ENCODE data around the gene TM4SF5. TPM values are rescaled to one million over a fixed set of nuclear protein-coding genes. Genes with fewer than 3 reads are reported as not detected.

Gene TM4SF5
- total RNA-seq, 4 donors from 2014 or later, result not detected

- TF ChIP-seq CTCF (IDR thresholded peaks at IDR 0.05; ENCODE audit: low read depth), result no peak
Measured at GRCh38 chr17:4815043-4815675, 43.5 kb downstream of the TM4SF5 start.

- TF ChIP-seq CTCF (IDR thresholded peaks at IDR 0.05; ENCODE audit: low read depth), result no peak
Measured at GRCh38 chr17:4816826-4817225, 45.1 kb downstream of the TM4SF5 start.

GRCh38 chr17:4818276-4818675, 46.6 kb downstream of the TM4SF5 start:
- no peak for TF ChIP-seq CTCF (IDR thresholded peaks at IDR 0.05; ENCODE audit: low read depth)

- TF ChIP-seq CTCF (IDR thresholded peaks at IDR 0.05; ENCODE audit: low read depth), result no peak
Measured at GRCh38 chr17:4822835-4823234, 51.1 kb downstream of the TM4SF5 start.

GRCh38 chr17:4823373-4824089, 51.8 kb downstream of the TM4SF5 start:
- no peak for TF ChIP-seq CTCF (IDR thresholded peaks at IDR 0.05; ENCODE audit: low read depth)

GRCh38 chr17:4827399-4827798, 55.7 kb downstream of the TM4SF5 start:
- TF ChIP-seq CTCF (IDR thresholded peaks at IDR 0.05; ENCODE audit: low read depth), result no peak

Other genes starting within 250 kb of the TM4SF5 start
- gene MYBBP1A, start 216.5 kb upstream of the TM4SF5 start, total RNA-seq, result 10 to 100 TPM; 16.5 to 34.7 (median 28.7) TPM
- gene GGT6, start 211.3 kb upstream of the TM4SF5 start, total RNA-seq, result not detected
- gene SMTNL2, start 187.4 kb upstream of the TM4SF5 start, total RNA-seq, result 1 to 10 TPM in 2 of 4 donors, not detected in 2; 1.5 TPM
- 1 to 10 TPM in 1 of 4 donors, not detected in 3; 3.3 TPM for gene ALOX15, start 130.2 kb upstream of the TM4SF5 start, total RNA-seq
- gene PELP1, start 67.7 kb upstream of the TM4SF5 start, total RNA-seq, result 10 to 100 TPM; 12.9 to 22.5 (median 20.4) TPM
- 100 to 1,000 TPM in 1 of 4 donors, 10 to 100 TPM in 3; 36.2 to 138 (median 52.8) TPM for gene ARRB2, start 61.3 kb upstream of the TM4SF5 start, total RNA-seq
- 10 to 100 TPM; 16.3 to 29.6 (median 24.2) TPM for gene MED11, start 40.5 kb upstream of the TM4SF5 start, total RNA-seq
- gene ZMYND15, start 32.1 kb upstream of the TM4SF5 start, total RNA-seq, result 1 to 10 TPM in 2 of 4 donors, under 1 TPM in 2; 0.65 to 4.6 (median 1.0) TPM
- 100 to 1,000 TPM in 1 of 4 donors, 10 to 100 TPM in 1, 1 to 10 TPM in 2; 9.0 to 108 (median 12.9) TPM for gene CXCL16, start 32.0 kb upstream of the TM4SF5 start, total RNA-seq
- 10 to 100 TPM in 1 of 4 donors, 1 to 10 TPM in 2, not detected in 1; 4.6 to 54.9 (median 5.7) TPM for gene VMO1, start 14.5 kb downstream of the TM4SF5 start, total RNA-seq
- gene GLTPD2, start 17.1 kb downstream of the TM4SF5 start, total RNA-seq, result not detected
- 100 to 1,000 TPM; 114 to 187 (median 124) TPM for gene PSMB6, start 24.3 kb downstream of the TM4SF5 start, total RNA-seq
- gene PLD2, start 35.3 kb downstream of the TM4SF5 start, total RNA-seq, result 10 to 100 TPM; 12.6 to 25.0 (median 18.1) TPM
- 10 to 100 TPM; 12.9 to 61.0 (median 28.2) TPM for gene MINK1, start 61.5 kb downstream of the TM4SF5 start, total RNA-seq
- 1 to 10 TPM in 2 of 4 donors, under 1 TPM in 2; 0.38 to 2.2 (median 0.87) TPM for gene C17orf107, start 127.7 kb downstream of the TM4SF5 start, total RNA-seq
- gene CHRNE, start 131.2 kb downstream of the TM4SF5 start, total RNA-seq, result under 1 TPM; 0.34 to 0.94 (median 0.46) TPM
- not detected for gene GP1BA, start 160.4 kb downstream of the TM4SF5 start, total RNA-seq
- gene SLC25A11, start 168.2 kb downstream of the TM4SF5 start, total RNA-seq, result 10 to 100 TPM; 25.3 to 85.5 (median 27.9) TPM
- 10 to 100 TPM; 21.7 to 42.0 (median 31.0) TPM for gene RNF167, start 168.4 kb downstream of the TM4SF5 start, total RNA-seq
- gene PFN1, start 176.6 kb downstream of the TM4SF5 start, total RNA-seq, result 100 to 1,000 TPM; 244 to 584 (median 435) TPM
- gene ENO3, start 179.2 kb downstream of the TM4SF5 start, total RNA-seq, result 1 to 10 TPM; 2.3 to 8.3 (median 3.8) TPM
- gene SPAG7, start 195.9 kb downstream of the TM4SF5 start, total RNA-seq, result 10 to 100 TPM; 37.5 to 67.6 (median 54.1) TPM
- 10 to 100 TPM; 11.4 to 21.9 (median 17.5) TPM for gene CAMTA2, start 215.8 kb downstream of the TM4SF5 start, total RNA-seq
- gene INCA1, start 225.6 kb downstream of the TM4SF5 start, total RNA-seq, result 1 to 10 TPM in 3 of 4 donors, under 1 TPM in 1; 0.85 to 1.3 (median 1.1) TPM
- gene KIF1C, start 226.1 kb downstream of the TM4SF5 start, total RNA-seq, result 100 to 1,000 TPM in 1 of 4 donors, 10 to 100 TPM in 3; 32.3 to 162 (median 65.2) TPM

Data from subcutaneous adipose tissue (tissue), 4 donors.